Skeletal muscle satellite cell (primary cell): ENCODE results near the gene CD4.

Experiments used
- H3K27me3 ChIP-seq: 2 replicates; pipeline ENCODE4 v1.7.0; 2013; ENCODE audit warnings: low read length; ENCODE audit not compliant: control insufficient read depth, insufficient read depth
- H3K36me3 ChIP-seq: 2 replicates; pipeline ENCODE4 v1.7.0; 2013; ENCODE audit warnings: mild to moderate bottlenecking, control low read depth, low read length; ENCODE audit not compliant: insufficient read depth
- H3K4me1 ChIP-seq: 2 replicates; pipeline ENCODE4 v1.7.0; 2013; ENCODE audit warnings: low read length; ENCODE audit not compliant: control insufficient read depth, insufficient read depth
- H3K4me2 ChIP-seq: 2 replicates; pipeline ENCODE4 v1.7.0; 2013; ENCODE audit warnings: mild to moderate bottlenecking, low read length
- H3K4me3 ChIP-seq: 2 replicates; pipeline ENCODE4 v1.7.0; 2013; ENCODE audit warnings: low read length
- H3K9ac ChIP-seq: 2 replicates; pipeline ENCODE4 v1.7.0; 2013; ENCODE audit warnings: mild to moderate bottlenecking, low read depth, low read length, moderate library complexity
- H3K9me3 ChIP-seq: replicated peaks from 2 replicates; pipeline ENCODE4 v1.7.0; 2013; ENCODE audit warnings: mild to moderate bottlenecking, control low read depth, low read length

Gene CD4

DNA sequence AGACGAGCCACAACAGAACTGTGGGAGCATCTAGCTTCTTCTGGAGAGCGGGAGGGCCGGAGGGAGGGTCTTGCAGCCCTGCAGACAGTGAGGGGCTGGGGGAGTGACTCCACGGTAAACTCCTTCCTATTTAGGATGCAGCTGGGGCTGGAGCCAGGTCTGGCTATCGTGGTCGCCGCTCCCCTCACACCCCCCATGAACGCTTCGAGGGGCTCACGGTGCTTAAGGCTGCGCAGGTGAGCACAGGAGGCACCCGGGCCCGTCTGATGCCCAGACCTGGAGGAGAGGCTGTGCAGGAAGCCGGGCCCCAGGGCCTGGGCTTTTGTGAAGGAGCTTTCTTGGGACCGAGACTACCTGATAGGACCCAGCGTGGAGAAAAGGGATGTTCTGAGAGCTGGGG lies 47.5 kb downstream of the CD4 start:
- Histone ChIP-seq H3K9ac (no peak overlapping the region), H3K36me3 (peaks cover 70% of the 10 kb centered on the region), H3K4me1 (no peaks in the 10 kb centered on the region), H3K4me2 (no peak overlapping the region), H3K9me3 (no peaks in the 10 kb centered on the region), H3K4me3 (no peak overlapping the region), H3K27me3 (no peaks in the 10 kb centered on the region)

DNA sequence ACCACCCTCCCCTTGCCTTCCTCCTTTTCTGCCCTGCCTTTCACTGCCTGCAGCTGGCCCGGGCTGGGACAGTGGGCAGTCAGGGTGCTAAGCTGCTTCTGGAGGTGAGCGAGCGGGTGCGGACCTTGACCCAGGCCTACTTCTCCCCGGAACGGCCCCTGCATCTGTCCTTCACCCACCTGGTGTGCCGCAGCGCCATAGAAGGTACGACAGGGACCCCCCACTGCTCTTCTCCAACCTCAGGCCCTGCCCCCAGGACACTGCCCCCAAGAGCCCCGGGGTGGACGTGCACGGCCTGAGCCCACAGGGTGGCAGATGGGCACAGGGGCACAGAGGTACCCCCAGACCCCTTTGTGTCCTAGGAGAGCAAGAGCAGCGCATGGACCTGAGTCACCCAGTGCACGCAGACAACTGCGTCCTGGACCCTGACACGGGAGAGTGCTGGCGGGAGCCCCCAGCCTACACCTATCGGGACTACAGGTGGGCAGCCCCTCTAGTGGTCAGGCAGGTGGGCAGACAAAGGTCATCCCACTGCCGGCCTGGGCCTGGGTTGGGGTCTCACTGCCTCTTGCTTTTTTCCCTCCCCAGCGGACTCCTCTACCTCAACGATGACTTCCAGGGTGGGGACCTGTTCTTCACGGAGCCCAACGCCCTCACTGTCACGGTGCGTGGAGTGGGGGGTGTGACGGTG lies 48.2 kb downstream of the CD4 start:
- no peaks in the 10 kb centered on the region for H3K9me3 ChIP-seq
- H3K9ac ChIP-seq = no peak overlapping the region
- no peaks in the 10 kb centered on the region for H3K27me3 ChIP-seq
- no peak overlapping the region for H3K4me3 ChIP-seq
- no peaks in the 10 kb centered on the region for H3K4me1 ChIP-seq
- no peak overlapping the region for H3K4me2 ChIP-seq
- H3K36me3 ChIP-seq = peaks cover 64% of the 10 kb centered on the region

DNA sequence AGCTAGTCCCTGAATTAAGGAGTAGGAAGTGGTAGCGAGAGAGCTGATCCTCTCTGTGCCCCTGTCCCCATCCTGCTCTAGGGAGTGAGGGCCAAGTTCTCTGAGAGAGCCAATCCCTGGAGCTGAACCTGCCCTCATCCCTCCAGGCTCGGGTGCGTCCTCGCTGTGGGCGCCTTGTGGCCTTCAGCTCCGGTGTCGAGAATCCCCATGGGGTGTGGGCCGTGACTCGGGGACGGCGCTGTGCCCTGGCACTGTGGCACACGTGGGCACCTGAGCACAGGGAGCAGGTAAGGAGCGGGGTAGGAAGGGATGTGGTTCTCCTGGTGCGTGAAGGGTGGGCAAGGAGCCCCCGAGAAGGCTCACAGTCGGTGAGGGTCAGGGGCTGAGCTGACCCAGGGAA lies 49.5 kb downstream of the CD4 start:
- H3K27me3 ChIP-seq = no peaks in the 10 kb centered on the region
- no peaks in the 10 kb centered on the region for H3K4me1 ChIP-seq
- H3K9ac ChIP-seq = no peak overlapping the region
- H3K9me3 ChIP-seq = no peaks in the 10 kb centered on the region
- H3K4me2 ChIP-seq = no peak overlapping the region
- no peak overlapping the region for H3K4me3 ChIP-seq
- peaks cover 56% of the 10 kb centered on the region for H3K36me3 ChIP-seq

DNA sequence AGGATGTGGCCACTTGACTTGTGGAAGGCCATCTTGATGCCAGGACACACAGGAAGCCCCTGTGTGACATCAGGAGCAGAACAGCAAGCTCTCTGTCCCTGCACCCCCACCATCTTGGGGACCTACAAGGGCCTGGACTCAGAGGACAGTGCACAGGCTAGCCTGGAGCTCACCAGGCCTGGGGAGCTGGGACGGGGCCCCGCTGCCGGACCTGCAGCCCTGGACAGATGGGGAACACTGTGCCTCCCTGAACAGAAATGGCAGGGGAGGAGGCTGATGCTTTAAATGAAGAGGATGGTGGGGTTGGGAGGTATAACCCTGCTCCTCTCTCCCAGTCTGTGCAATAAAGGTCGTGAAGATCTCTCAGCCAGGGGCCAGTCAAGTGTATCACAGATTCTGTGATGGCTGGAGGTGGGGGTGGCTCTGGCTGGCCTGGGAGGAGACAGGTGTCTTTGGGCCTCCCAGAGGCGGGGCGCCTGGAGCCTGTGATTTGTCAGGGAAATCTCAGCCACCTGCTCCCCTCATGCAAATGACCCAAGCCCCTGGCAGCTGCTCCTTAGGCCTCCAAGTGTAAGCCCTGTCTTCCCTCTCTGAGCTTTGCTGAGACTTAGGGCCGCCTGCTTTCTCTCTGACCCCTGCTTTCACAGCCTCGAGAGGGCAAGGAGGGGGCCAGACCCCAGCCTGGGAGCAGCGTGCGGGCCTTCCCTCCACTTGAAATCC lies 50.3 kb downstream of the CD4 start:
- no peaks in the 10 kb centered on the region for H3K9me3 ChIP-seq
- peaks cover 51% of the 10 kb centered on the region for H3K36me3 ChIP-seq
- no peak overlapping the region for H3K4me2 ChIP-seq
- no peaks in the 10 kb centered on the region for H3K4me1 ChIP-seq
- H3K9ac ChIP-seq = no peak overlapping the region
- no peaks in the 10 kb centered on the region for H3K27me3 ChIP-seq
- H3K4me3 ChIP-seq = no peak overlapping the region

DNA sequence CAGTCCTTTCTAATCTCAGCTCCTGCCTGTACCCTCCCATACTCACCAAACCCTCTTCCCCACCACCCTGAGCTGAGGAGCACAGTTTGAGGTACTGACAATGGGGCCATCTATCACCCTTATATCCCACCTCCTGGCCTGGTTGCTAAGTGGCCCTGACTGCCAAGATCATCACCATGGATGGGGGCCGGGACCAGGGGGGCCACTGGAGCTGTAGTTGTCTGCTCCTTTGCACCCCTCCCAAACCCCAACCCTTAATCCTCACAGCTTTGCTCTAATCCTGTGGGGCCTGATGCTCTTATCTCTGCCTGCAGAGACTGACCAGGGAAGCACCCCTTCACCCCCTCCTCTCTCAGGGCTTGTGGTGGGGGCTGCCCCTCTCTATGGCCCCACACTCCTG lies 51.0 kb downstream of the CD4 start:
- Histone ChIP-seq H3K9ac (no peak overlapping the region), H3K27me3 (no peaks in the 10 kb centered on the region), H3K4me3 (no peak overlapping the region), H3K9me3 (no peaks in the 10 kb centered on the region), H3K4me1 (no peaks in the 10 kb centered on the region), H3K36me3 (peaks cover 58% of the 10 kb centered on the region), H3K4me2 (no peak overlapping the region)

DNA sequence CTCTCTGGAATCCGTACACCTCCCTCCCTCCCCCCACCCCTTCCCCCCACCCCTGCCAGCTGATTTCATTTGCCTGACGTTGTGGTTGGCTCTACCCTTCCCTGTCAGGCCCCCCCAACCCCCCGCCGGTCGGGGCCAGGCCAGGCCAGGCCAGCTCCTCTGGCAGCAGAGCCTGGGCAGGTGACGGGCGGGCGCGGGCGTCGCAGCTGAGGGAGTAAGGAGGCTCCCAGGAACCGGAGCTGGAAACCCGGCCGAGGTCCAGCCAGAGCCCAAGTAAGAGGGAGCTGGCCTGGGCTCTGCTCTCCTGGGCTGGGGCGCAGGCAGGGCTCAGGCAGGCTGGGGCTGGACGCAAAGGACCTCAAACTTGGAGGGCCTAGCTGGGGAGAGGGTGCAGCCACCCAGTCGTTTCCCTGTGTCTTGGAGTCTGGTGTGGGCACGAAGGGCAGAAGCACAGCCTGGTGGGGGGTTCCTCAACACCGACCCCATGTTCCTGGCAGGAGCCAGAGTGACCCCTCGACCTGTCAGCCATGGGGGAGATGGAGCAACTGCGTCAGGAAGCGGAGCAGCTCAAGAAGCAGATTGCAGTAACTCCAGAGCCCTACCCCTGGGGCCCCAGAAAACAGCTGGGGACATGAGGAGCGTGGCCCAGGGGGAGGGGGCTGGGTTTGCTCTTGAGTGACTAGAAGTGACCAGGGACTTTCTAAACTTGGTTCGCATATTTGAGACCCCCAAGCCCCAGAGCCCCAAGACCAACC lies 51.6 kb downstream of the CD4 start, which contains the start of gene GNB3:
Gene GNB3, plus strand, starts transcription at position 165 of the 755 bp plus-strand sequence. Its CDS starts 363 bp downstream, at position 528.
- Histone ChIP-seq H3K4me2 (no peak within 1 kb of the TSS), H3K9ac (no peak within 1 kb of the TSS), H3K4me3 (no peak within 1 kb of the TSS), H3K9me3 (no peaks in the 10 kb centered on the region), H3K36me3 (peaks cover 63% of the 10 kb centered on the region), H3K27me3 (no peaks in the 10 kb centered on the region), H3K4me1 (no peaks in the 10 kb centered on the region)

DNA sequence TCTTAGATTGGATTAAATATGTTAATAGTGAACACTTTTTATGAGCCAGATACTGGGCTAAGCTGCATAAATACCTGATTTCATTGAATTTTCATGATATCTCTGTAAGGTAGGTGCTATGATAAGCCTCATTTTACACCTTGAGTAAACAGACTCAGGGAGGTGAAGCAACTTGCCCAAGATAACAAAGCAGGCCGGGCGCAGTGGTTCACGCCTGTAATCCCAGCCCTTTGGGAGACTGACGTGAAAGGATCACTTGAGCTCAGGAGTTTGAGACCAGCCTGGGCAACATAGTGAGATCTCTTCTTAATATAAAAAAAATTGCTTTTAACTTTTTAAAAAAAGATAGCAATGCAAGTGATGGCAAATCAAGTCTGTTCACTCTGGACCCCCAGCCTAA lies 52.7 kb downstream of the CD4 start:
- Histone ChIP-seq H3K9ac (no peak overlapping the region), H3K36me3 (peaks cover 62% of the 10 kb centered on the region), H3K4me1 (no peaks in the 10 kb centered on the region), H3K4me3 (no peak overlapping the region), H3K4me2 (no peak overlapping the region), H3K9me3 (no peaks in the 10 kb centered on the region), H3K27me3 (no peaks in the 10 kb centered on the region)

DNA sequence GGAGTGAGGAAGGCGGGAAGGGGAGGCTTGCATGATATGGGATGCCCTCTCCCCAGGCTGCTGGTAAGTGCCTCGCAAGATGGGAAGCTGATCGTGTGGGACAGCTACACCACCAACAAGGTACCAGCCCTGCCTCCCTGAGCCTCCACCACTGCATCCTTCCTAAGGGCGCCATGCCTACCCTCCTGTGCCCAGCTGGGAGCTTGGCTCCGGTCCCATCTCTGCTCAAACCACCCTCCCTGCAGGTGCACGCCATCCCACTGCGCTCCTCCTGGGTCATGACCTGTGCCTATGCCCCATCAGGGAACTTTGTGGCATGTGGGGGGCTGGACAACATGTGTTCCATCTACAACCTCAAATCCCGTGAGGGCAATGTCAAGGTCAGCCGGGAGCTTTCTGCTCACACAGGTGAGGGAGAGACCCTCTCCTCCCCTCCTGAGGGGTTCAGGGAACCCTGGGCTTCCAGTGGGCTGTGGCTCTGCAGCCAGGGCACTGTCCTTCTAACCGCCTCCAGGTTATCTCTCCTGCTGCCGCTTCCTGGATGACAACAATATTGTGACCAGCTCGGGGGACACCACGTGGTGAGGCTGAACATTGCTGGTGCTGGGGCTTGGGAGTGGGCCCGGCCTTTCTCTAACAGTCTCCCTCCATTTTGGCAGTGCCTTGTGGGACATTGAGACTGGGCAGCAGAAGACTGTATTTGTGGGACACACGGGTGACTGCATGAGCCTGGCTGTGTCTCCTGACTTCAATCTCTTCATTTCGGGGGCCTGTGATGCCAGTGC lies 54.0 kb downstream of the CD4 start:
- Histone ChIP-seq H3K9ac (no peak overlapping the region), H3K4me1 (no peaks in the 10 kb centered on the region), H3K4me3 (no peak overlapping the region), H3K4me2 (no peak overlapping the region), H3K9me3 (no peaks in the 10 kb centered on the region), H3K27me3 (no peaks in the 10 kb centered on the region), H3K36me3 (peaks cover 59% of the 10 kb centered on the region)

DNA sequence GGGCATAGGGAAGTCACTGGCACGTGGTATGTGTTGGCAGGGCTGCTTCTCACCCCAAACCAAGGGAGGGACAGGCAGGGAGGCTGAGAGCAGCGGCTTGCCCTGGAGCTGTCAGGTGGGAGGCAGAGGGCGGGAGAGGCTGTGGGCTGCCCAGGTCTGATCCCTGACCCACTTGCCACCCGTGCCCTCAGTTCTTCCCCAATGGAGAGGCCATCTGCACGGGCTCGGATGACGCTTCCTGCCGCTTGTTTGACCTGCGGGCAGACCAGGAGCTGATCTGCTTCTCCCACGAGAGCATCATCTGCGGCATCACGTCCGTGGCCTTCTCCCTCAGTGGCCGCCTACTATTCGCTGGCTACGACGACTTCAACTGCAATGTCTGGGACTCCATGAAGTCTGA lies 56.1 kb downstream of the CD4 start:
- H3K36me3 ChIP-seq = peaks cover 55% of the 10 kb centered on the region
- H3K4me3 ChIP-seq = no peak overlapping the region
- H3K9me3 ChIP-seq = no peaks in the 10 kb centered on the region
- no peak overlapping the region for H3K4me2 ChIP-seq
- no peak overlapping the region for H3K9ac ChIP-seq
- H3K27me3 ChIP-seq = no peaks in the 10 kb centered on the region
- peaks cover 11% of the 10 kb centered on the region for H3K4me1 ChIP-seq

DNA sequence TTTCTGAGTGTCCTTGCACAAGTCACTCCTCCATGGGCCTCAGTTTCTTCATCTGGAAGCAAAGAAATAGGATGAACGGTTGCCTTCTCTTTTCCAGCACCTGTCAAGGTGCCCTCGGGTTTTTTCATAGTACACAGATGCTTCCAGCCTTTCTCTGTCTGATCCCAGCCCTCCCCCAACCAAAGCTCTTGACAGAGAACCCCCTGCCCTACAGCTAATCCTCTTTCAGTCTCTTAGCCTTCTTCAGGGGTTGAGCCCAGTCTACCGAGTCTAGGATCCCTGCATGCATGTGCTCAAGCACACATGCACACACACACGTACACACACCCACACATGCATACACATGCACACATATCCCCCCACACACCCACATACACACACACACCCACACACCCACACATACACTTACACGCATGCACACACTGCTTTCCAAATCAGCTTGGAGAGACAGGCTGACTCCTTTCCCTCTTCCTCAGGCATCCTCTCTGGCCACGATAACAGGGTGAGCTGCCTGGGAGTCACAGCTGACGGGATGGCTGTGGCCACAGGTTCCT lies 57.1 kb downstream of the CD4 start:
- H3K9ac ChIP-seq = no peak overlapping the region
- H3K36me3 ChIP-seq = peaks cover 49% of the 10 kb centered on the region
- H3K4me1 ChIP-seq = peaks cover 16% of the 10 kb centered on the region
- H3K4me3 ChIP-seq = no peak overlapping the region
- H3K4me2 ChIP-seq = no peak overlapping the region
- no peaks in the 10 kb centered on the region for H3K9me3 ChIP-seq
- H3K27me3 ChIP-seq = no peaks in the 10 kb centered on the region

DNA sequence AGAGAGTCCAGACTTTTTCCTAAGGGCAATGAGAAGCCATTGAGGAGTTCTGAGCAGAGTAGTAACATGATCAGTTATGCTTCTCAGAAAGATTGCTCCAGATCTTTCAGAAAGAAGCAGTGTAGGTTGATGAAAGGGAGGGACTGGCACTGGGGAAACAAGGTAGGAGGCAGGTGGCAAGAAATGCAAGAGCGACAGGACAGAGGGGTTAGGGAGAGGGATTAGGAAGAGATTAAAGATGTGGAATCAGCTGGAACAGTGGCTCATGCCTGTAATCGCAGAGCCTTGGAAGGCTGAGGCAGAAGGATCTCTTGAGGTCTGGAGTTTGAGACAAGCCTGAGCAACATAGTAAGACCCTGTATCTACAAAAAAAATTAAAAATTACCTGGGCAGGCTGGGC lies 58.3 kb downstream of the CD4 start:
- Histone ChIP-seq H3K36me3 (peaks cover 48% of the 10 kb centered on the region), H3K4me3 (no peak overlapping the region), H3K9ac (no peak overlapping the region), H3K27me3 (no peaks in the 10 kb centered on the region), H3K4me1 (peaks cover 16% of the 10 kb centered on the region), H3K9me3 (no peaks in the 10 kb centered on the region), H3K4me2 (no peak overlapping the region)
